Measurements from ENCODE around the gene ULK1.

The ULK1 gene

DNA sequence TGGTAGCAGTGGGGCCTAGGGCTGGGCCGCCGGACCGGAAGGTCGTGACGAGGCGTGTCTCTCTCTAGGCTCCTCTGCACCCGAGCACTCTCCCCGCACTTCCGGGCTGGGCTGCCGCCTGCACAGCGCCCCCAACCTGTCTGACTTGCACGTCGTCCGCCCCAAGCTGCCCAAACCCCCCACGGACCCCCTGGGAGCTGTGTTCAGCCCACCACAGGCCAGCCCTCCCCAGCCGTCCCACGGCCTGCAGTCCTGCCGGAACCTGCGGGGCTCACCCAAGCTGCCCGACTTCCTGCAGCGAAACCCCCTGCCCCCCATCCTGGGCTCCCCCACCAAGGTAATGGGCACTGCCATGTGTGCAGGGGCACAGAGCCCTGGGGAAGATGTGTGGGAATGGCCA lies 21.4 kb downstream of the ULK1 start:
- Histone ChIP-seq H3K9ac (ENCODE audit: low read depth, low read length) (no peak overlapping the region), H3K36me3 (ENCODE audit: control insufficient read depth, insufficient read depth, low read length) (peaks cover 73% of the 10 kb centered on the region), H3K4me1 (ENCODE audit: control insufficient read depth, insufficient read depth, low read length) (no peaks in the 10 kb centered on the region), H3K27me3 (ENCODE audit: control insufficient read depth, insufficient read depth, low read length) (no peaks in the 10 kb centered on the region), H3K9me3 (ENCODE audit: control insufficient read depth, insufficient read depth, low read length) (no peaks in the 10 kb centered on the region), H3K4me3 (ENCODE audit: low read depth, low read length) (no peak overlapping the region)

DNA sequence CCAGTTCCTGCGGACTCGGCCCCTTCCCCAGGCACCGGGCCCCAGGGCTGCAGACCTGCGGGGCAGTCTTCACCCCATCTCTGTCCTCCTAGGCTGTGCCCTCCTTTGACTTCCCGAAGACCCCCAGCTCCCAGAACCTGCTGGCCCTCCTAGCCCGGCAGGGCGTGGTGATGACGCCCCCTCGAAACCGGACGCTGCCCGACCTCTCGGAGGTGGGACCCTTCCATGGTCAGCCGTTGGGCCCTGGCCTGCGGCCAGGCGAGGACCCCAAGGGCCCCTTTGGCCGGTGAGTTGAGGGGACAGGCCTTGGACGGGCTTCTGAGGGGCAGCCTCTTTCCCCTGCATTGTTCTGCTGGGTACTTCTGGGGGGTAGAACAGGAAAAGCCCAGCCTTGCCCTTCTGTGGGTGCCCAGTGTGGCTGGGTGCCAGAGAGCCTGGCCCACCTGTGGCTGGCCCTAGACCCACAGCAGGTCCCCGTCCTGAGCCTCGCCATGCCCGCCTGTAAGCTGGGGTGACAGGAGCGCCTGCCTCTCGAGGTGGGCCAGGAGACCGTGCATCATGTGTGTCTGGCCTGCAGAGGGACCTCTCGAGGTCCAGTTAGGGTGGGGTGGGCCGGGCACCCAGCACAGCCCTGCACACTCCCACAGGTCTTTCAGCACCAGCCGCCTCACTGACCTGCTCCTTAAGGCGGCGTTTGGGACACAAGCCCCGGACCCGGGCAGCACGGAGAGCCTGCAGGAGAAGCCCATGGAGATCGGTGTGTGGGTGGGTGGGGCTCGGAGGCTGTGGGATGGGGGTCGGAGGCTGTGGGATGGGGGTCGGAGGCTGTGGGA lies 22.1 kb downstream of the ULK1 start:
- no peaks in the 10 kb centered on the region for H3K9me3 ChIP-seq (ENCODE audit: control insufficient read depth, insufficient read depth, low read length)
- no peak overlapping the region for H3K9ac ChIP-seq (ENCODE audit: low read depth, low read length)
- H3K36me3 ChIP-seq (ENCODE audit: control insufficient read depth, insufficient read depth, low read length): peaks cover 73% of the 10 kb centered on the region
- no peaks in the 10 kb centered on the region for H3K27me3 ChIP-seq (ENCODE audit: control insufficient read depth, insufficient read depth, low read length)
- H3K4me1 ChIP-seq (ENCODE audit: control insufficient read depth, insufficient read depth, low read length): no peaks in the 10 kb centered on the region
- no peak overlapping the region for H3K4me3 ChIP-seq (ENCODE audit: low read depth, low read length)

DNA sequence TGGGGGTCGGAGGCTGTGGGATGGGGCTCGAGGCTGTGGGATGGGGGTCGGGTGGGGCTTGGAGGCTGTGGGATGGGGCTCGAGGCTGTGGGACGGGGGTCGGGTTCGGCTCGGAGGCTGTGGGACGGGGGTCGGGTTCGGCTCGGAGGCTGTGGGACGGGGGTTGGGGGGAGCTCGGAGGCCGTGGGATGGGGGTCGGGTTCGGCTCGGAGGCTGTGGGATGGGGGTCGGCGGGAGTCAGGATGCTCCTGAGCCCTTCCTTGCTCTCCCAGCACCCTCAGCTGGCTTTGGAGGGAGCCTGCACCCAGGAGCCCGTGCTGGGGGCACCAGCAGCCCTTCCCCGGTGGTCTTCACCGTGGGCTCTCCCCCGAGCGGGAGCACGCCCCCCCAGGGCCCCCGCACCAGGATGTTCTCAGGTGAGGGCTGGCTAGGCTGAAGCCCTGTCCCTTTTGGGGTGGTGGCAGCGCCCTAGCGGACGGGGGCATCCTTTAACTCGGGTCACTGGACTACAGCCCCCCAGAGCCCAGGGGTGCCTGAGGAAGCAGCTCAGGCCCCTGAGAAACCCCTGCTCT lies 22.8 kb downstream of the ULK1 start:
- Histone ChIP-seq H3K9me3 (ENCODE audit: control insufficient read depth, insufficient read depth, low read length) (no peaks in the 10 kb centered on the region), H3K27me3 (ENCODE audit: control insufficient read depth, insufficient read depth, low read length) (no peaks in the 10 kb centered on the region), H3K4me3 (ENCODE audit: low read depth, low read length) (no peak overlapping the region), H3K9ac (ENCODE audit: low read depth, low read length) (no peak overlapping the region), H3K36me3 (ENCODE audit: control insufficient read depth, insufficient read depth, low read length) (peaks cover 69% of the 10 kb centered on the region), H3K4me1 (ENCODE audit: control insufficient read depth, insufficient read depth, low read length) (no peaks in the 10 kb centered on the region)

- H3K27me3 ChIP-seq (ENCODE audit: control insufficient read depth, insufficient read depth, low read length): no peaks in the 10 kb centered on the region
- H3K4me3 ChIP-seq (ENCODE audit: low read depth, low read length): no peak overlapping the region
- H3K9me3 ChIP-seq (ENCODE audit: control insufficient read depth, insufficient read depth, low read length): no peaks in the 10 kb centered on the region
- H3K36me3 ChIP-seq (ENCODE audit: control insufficient read depth, insufficient read depth, low read length): peaks cover 65% of the 10 kb centered on the region
- no peaks in the 10 kb centered on the region for H3K4me1 ChIP-seq (ENCODE audit: control insufficient read depth, insufficient read depth, low read length)
- H3K9ac ChIP-seq (ENCODE audit: low read depth, low read length): no peak overlapping the region
Measured at GRCh38 chr12:131917711-131918306, 23.4 kb downstream of the ULK1 start.

DNA sequence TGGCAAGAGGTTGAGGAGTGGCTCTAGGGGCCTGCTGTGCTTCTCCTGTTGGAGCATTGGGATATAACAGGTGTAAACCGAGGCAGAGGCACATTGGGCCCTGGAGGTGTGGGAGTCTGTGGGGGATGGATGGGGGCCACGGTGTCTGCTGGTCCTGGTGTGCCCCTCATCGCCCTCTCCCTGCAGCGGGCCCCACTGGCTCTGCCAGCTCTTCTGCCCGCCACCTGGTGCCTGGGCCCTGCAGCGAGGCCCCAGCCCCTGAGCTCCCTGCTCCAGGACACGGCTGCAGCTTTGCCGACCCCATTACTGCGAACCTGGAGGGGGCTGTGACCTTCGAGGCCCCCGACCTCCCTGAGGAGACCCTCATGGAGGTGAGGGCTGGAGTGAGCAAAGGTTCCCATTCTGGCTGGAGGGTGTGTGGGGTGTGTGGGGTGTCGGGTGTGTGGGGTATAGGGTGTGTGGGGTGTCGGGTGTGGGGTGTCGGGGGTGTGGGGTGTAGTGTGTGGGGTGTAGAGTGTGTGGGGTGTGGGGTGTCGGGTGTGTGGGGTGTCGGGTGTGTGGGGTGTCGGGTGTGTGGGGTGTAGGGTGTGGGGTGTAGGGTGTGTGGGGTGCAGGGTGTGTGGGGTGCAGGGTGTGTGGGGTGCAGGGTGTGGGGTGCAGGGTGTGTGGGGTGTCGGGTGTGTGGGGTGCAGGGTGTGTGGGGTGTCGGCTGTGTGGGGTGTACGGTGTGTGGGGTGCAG lies 24.1 kb downstream of the ULK1 start:
- H3K27me3 ChIP-seq (ENCODE audit: control insufficient read depth, insufficient read depth, low read length): no peaks in the 10 kb centered on the region
- peaks cover 61% of the 10 kb centered on the region for H3K36me3 ChIP-seq (ENCODE audit: control insufficient read depth, insufficient read depth, low read length)
- H3K9ac ChIP-seq (ENCODE audit: low read depth, low read length): no peak overlapping the region
- H3K4me1 ChIP-seq (ENCODE audit: control insufficient read depth, insufficient read depth, low read length): no peaks in the 10 kb centered on the region
- H3K4me3 ChIP-seq (ENCODE audit: low read depth, low read length): no peak overlapping the region
- no peaks in the 10 kb centered on the region for H3K9me3 ChIP-seq (ENCODE audit: control insufficient read depth, insufficient read depth, low read length)

DNA sequence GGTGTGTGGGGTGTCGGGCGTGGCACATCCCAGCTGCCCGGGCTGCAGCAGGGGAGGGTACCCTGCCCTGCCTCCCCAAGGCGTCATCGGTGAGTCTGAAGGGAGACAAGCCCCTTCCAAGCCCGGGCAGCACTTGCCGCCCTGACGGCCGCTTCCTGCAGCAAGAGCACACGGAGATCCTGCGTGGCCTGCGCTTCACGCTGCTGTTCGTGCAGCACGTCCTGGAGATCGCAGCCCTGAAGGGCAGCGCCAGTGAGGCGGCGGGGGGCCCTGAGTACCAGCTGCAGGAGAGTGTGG lies 24.6 kb downstream of the ULK1 start:
- H3K9ac ChIP-seq (ENCODE audit: low read depth, low read length): no peak overlapping the region
- peaks cover 57% of the 10 kb centered on the region for H3K36me3 ChIP-seq (ENCODE audit: control insufficient read depth, insufficient read depth, low read length)
- H3K9me3 ChIP-seq (ENCODE audit: control insufficient read depth, insufficient read depth, low read length): no peaks in the 10 kb centered on the region
- H3K4me3 ChIP-seq (ENCODE audit: low read depth, low read length): no peak overlapping the region
- no peaks in the 10 kb centered on the region for H3K4me1 ChIP-seq (ENCODE audit: control insufficient read depth, insufficient read depth, low read length)
- no peaks in the 10 kb centered on the region for H3K27me3 ChIP-seq (ENCODE audit: control insufficient read depth, insufficient read depth, low read length)

- no peaks in the 10 kb centered on the region for H3K4me1 ChIP-seq (ENCODE audit: control insufficient read depth, insufficient read depth, low read length)
- H3K9ac ChIP-seq (ENCODE audit: low read depth, low read length): no peak overlapping the region
- peaks cover 53% of the 10 kb centered on the region for H3K36me3 ChIP-seq (ENCODE audit: control insufficient read depth, insufficient read depth, low read length)
Measured at GRCh38 chr12:131919366-131920156, 25.1 kb downstream of the ULK1 start.

DNA sequence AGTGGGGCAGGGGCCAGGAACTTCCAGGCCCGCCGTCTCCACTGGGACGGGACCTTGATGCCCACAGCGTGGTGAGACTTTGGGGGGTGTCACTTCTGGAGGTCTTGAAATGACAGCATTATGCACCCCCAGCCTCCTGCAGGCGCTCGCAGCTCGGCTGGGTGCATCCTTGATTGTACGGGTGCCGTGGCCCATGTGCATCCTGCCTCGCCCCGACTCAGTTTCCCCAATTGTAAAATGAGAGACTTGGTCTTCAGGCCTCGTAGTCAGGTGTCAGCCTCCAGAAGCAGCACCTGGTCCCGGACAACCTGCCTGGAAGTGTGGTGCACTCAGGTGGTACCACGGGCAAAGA lies 25.7 kb downstream of the ULK1 start:
- H3K4me1 ChIP-seq (ENCODE audit: control insufficient read depth, insufficient read depth, low read length): no peaks in the 10 kb centered on the region
- H3K9ac ChIP-seq (ENCODE audit: low read depth, low read length): no peak overlapping the region
- no peaks in the 10 kb centered on the region for H3K9me3 ChIP-seq (ENCODE audit: control insufficient read depth, insufficient read depth, low read length)
- H3K27me3 ChIP-seq (ENCODE audit: control insufficient read depth, insufficient read depth, low read length): no peaks in the 10 kb centered on the region
- H3K4me3 ChIP-seq (ENCODE audit: low read depth, low read length): no peak overlapping the region
- H3K36me3 ChIP-seq (ENCODE audit: control insufficient read depth, insufficient read depth, low read length): peaks cover 47% of the 10 kb centered on the region

More at GRCh38 chr12:131919366-131920156, 25.1 kb downstream of the ULK1 start:
- Histone ChIP-seq H3K27me3 (ENCODE audit: control insufficient read depth, insufficient read depth, low read length) (no peaks in the 10 kb centered on the region), H3K4me3 (ENCODE audit: low read depth, low read length) (no peak overlapping the region), H3K9me3 (ENCODE audit: control insufficient read depth, insufficient read depth, low read length) (no peaks in the 10 kb centered on the region)

- H3K36me3 ChIP-seq (ENCODE audit: control insufficient read depth, insufficient read depth, low read length): peaks cover 38% of the 10 kb centered on the region
- H3K4me1 ChIP-seq (ENCODE audit: control insufficient read depth, insufficient read depth, low read length): no peaks in the 10 kb centered on the region
- no peak overlapping the region for H3K9ac ChIP-seq (ENCODE audit: low read depth, low read length)
- H3K4me3 ChIP-seq (ENCODE audit: low read depth, low read length): no peak overlapping the region
- no peaks in the 10 kb centered on the region for H3K27me3 ChIP-seq (ENCODE audit: control insufficient read depth, insufficient read depth, low read length)
- no peaks in the 10 kb centered on the region for H3K9me3 ChIP-seq (ENCODE audit: control insufficient read depth, insufficient read depth, low read length)
Measured at GRCh38 chr12:131920902-131921840, 26.7 kb downstream of the ULK1 start.

DNA sequence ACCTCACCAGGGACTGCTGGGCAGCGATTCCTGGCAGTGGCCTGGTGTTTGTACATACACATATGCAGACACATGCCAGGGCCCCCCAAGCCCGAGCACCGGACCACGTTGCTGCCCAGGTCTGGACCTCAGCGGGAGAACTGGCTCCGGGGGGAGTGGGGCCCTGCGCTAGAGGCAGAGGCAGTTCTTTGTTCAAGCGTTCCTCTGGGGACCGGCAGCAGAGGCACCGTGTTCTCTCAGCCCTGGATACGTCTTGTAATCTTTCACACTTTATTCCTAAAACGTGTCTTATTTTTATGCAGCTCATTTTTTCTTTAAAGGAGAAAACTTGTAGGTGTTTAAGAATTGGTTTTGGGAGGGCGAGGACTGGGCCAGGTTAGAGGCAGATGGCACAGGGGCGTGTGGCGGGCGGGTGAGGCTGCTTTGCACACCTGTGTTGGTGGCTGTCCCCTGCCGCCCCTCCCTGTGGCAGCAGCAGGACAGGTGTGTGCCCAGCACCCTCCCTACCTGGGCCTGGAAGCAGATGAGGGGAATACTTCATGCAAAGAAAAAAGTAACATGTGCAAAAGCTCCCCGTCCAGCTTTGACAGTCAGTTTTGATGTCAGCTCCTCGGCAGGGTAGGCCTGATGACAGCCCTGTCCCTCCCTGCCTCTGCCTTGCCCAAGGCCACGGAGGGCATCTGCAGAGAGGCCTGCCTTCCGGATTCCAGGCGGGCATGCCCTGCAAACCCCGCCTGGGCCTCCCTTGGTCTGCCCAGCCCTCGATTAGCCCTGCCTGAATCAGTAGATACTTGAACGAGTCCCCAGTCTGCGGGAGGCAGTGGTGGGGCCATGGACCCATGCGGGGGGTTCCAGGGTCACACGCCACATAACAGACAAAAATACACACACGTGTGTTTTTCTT lies 27.7 kb downstream of the ULK1 start:
- no peaks in the 10 kb centered on the region for H3K27me3 ChIP-seq (ENCODE audit: control insufficient read depth, insufficient read depth, low read length)
- H3K36me3 ChIP-seq (ENCODE audit: control insufficient read depth, insufficient read depth, low read length): peaks cover 31% of the 10 kb centered on the region
- no peak overlapping the region for H3K4me3 ChIP-seq (ENCODE audit: low read depth, low read length)
- H3K9me3 ChIP-seq (ENCODE audit: control insufficient read depth, insufficient read depth, low read length): no peaks in the 10 kb centered on the region
- no peaks in the 10 kb centered on the region for H3K4me1 ChIP-seq (ENCODE audit: control insufficient read depth, insufficient read depth, low read length)
- no peak overlapping the region for H3K9ac ChIP-seq (ENCODE audit: low read depth, low read length)

All from iPS-15b (cell line).